GM12878 (cell line): ENCODE data around the gene HM13. TPM values are rescaled to one million over a fixed set of nuclear protein-coding genes. Genes with fewer than 3 reads are reported as not detected.
A peak's percentile ranks its signal among the peaks of the same experiment; 100 is the strongest.

Source experiments
- ATAC-seq: fragments of 200-7000 bp; cut with Tn5 transposase; 3 replicates; pipeline ENCODE4 v1.9.1; 2020; ENCODE audit warnings: mild to moderate bottlenecking, moderate library complexity
- BruUV-seq: library from RNA; stranded (reverse); fragments of 400-500 nt; replicated peaks from 2 replicates; lab custom pipeline; 2021; lab: Mats Ljungman, UMichigan
- CTCF ChIA-PET: fragments of 300-600 bp; sonication (Branson Sonifier 250); formaldehyde crosslinking; extraction: SDS; loops from one replicate; lab custom pipeline; 2021; ENCODE audit warnings: inconsistent platforms; lab: Yijun Ruan, JAX
- POLR2A ChIA-PET: fragments of 350-600 bp; formaldehyde crosslinking; extraction: SDS; loops from one replicate; lab custom pipeline; 2021; ENCODE audit warnings: inconsistent platforms; lab: Charles Lee
- RAD21 ChIA-PET: fragments of 300-600 bp; sonication (Branson Sonifier 250); formaldehyde crosslinking; loops from one replicate; lab custom pipeline; 2023; ENCODE audit warnings: antibody characterized with exemption; ENCODE audit not compliant: unreplicated experiment; lab: Charles Lee
- SMC1A ChIA-PET: fragments of 300-600 bp; sonication (Branson Sonifier 250); formaldehyde crosslinking; loops from one replicate; lab custom pipeline; 2023; ENCODE audit not compliant: unreplicated experiment, uncharacterized antibody; lab: Charles Lee
- DNase-seq: peaks from one replicate; pipeline ENCODE4 v3.0.0-alpha.2; 2011; ENCODE audit warnings: low read depth, low spot score
- FAIRE-seq: peaks from 3 replicates; lab custom pipeline; 2011; peaks lifted over from hg19 to GRCh38; lab: Jason Lieb, UNC
- H2AFZ ChIP-seq: 2 replicates; pipeline ENCODE4 v1.6.0; 2011; ENCODE audit warnings: low read depth, low read length, control low read depth; ENCODE audit not compliant: control insufficient read depth
- H3K27ac ChIP-seq: 2 replicates; pipeline ENCODE4 v1.5.1; 2011; ENCODE audit warnings: control low read depth; ENCODE audit not compliant: control insufficient read depth, insufficient read depth
- H3K27me3 ChIP-seq, 2 experiments: replicated peaks in 1 of 2; 2 replicates each; pipeline versions ENCODE4 v1.6.0 to v1.6.1; 2011; ENCODE audit warnings: low read length in 1 of 2; ENCODE audit not compliant: control insufficient read depth in 2 of 2, insufficient read depth in 2 of 2
- H3K36me3 ChIP-seq, 2 experiments: 2 replicates each; pipeline ENCODE4 v1.5.1; 2011; ENCODE audit warnings: low read length in 1 of 2; ENCODE audit not compliant: control insufficient read depth in 2 of 2, insufficient read depth in 2 of 2
- H3K4me1 ChIP-seq: 2 replicates; pipeline ENCODE4 v1.6.1; 2011; ENCODE audit warnings: mild to moderate bottlenecking, low read length, moderate library complexity, mixed read lengths; ENCODE audit not compliant: control insufficient read depth, insufficient read depth
- H3K4me2 ChIP-seq: 2 replicates; pipeline ENCODE4 v1.6.0; 2011; ENCODE audit warnings: control low read depth; ENCODE audit not compliant: control insufficient read depth, insufficient read depth
- H3K4me3 ChIP-seq: fragments of 200-600 bp; sonication (generic); 2 replicates; pipeline ENCODE4 v1.5.1; 2016
- H3K79me2 ChIP-seq: 2 replicates; pipeline ENCODE4 v1.6.0; 2011; ENCODE audit warnings: low read length; ENCODE audit not compliant: control insufficient read depth, insufficient read depth
- H3K9ac ChIP-seq: 2 replicates; pipeline ENCODE4 v1.8.0; 2011; ENCODE audit warnings: low read length, control low read depth, mixed read lengths; ENCODE audit not compliant: control insufficient read depth, insufficient read depth
- H3K9me3 ChIP-seq: replicated peaks from 3 replicates; pipeline ENCODE4 v1.5.1; 2011; ENCODE audit warnings: mild to moderate bottlenecking, low read length; ENCODE audit not compliant: control insufficient read depth, insufficient read depth
- H4K20me1 ChIP-seq: 2 replicates; pipeline ENCODE4 v1.6.0; 2011; ENCODE audit not compliant: control insufficient read depth, insufficient read depth
- DPF2 ChIP-seq: fragments of 450-650 bp; IDR thresholded peaks from 2 replicates; pipeline ENCODE4 v1.6.1; 2017; ENCODE audit warnings: mild to moderate bottlenecking
- EED ChIP-seq: sonication (generic); IDR thresholded peaks from 2 replicates; pipeline ENCODE4 v1.6.1; 2016; ENCODE audit warnings: antibody characterized with exemption, low read depth
- FOS ChIP-seq: IDR thresholded peaks from 3 replicates; pipeline ENCODE4 v1.6.1; 2011; ENCODE audit warnings: borderline replicate concordance; ENCODE audit not compliant: insufficient read length; ENCODE audit errors: extremely low read depth
- NBN ChIP-seq: fragments of 450-650 bp; IDR thresholded peaks from 2 replicates; pipeline ENCODE4 v1.6.1; 2016
- RB1 ChIP-seq: fragments of 450-650 bp; formaldehyde crosslinking; IDR thresholded peaks from 2 replicates; pipeline ENCODE4 v1.6.1; 2017; ENCODE audit warnings: mild to moderate bottlenecking, borderline replicate concordance
- RFX5 ChIP-seq: IDR thresholded peaks from 2 replicates; pipeline ENCODE4 v1.6.1; 2011; ENCODE audit warnings: low read depth, low read length, improper control_type of control experiment
- SIN3A ChIP-seq: IDR thresholded peaks from 2 replicates; pipeline ENCODE4 v1.6.1; 2012; ENCODE audit warnings: low read depth, low read length, improper control_type of control experiment
- TCF3 ChIP-seq: IDR thresholded peaks from 2 replicates; pipeline ENCODE4 v1.6.1; 2012; ENCODE audit warnings: low read depth, mild to moderate bottlenecking, low read length, borderline replicate concordance; ENCODE audit not compliant: insufficient read depth
- WGBS: methylation state at CpG from one replicate; pipeline ENCODE4 v1.1.6; 2016; ENCODE audit warnings: low lambda C conversion rate; ENCODE audit not compliant: insufficient replicate concordance, insufficient coverage; ENCODE audit errors: missing lambda C conversion rate; 5-methylcytosine and 5-hydroxymethylcytosine counted together
- in situ Hi-C: fragments of 300-500 bp; cut with MboI; formaldehyde crosslinking; loops from 9 replicates; pipeline ENCODE4 v1.14.3; 2018; ENCODE audit warnings: mixed read lengths
- intact Hi-C: fragments of 100-400 bp; cut with micrococcal nuclease; formaldehyde crosslinking; loops from one replicate; pipeline ENCODE4 v1.14.2; 2022; ENCODE audit not compliant: unreplicated experiment
- polyA plus RNA-seq, 11 experiments: library from polyadenylated mRNA; depleted of rRNA in 4 of 11; unstranded in 6 of 11; stranded (reverse) in 5 of 11; fragments of >200 nt; fragmentation: Nextera tagmentation in 4 of 11; fragmentation: Illumina TruSeq in 1 of 11; extraction: Ambion mirVana in 4 of 11; extraction: Trizol in 1 of 11; gene quantifications; 1 replicate in 1 of 11; 2 replicates in 10 of 11; pipeline versions ENCODE4 v1.2.1 to v1.2.3, GENCODE V29; 2011 to 2016; ENCODE audit warnings: inconsistent platforms in 2 of 11, missing spikeins in 2 of 11, low read depth in 1 of 11
- total RNA-seq, 4 experiments: library from RNA; depleted of rRNA in 3 of 4; stranded (reverse); fragments of >200 nt in 3 of 4; fragmentation: Illumina TruSeq in 1 of 4; extraction: Trizol in 1 of 4; gene quantifications; 2 replicates each; pipeline versions ENCODE4 v1.2.1 to v1.2.3, GENCODE V29; 2013 to 2021
- TF ChIP-seq, protein P1 (sequence below): fragments of 450-650 bp; IDR thresholded peaks from 2 replicates; pipeline ENCODE4 v1.6.1; 2017; ENCODE audit warnings: mild to moderate bottlenecking, low read depth, inconsistent platforms; ENCODE audit not compliant: poor library complexity, severe bottlenecking
- TF ChIP-seq, protein P2 (sequence below): fragments of 450-650 bp; IDR thresholded peaks from 2 replicates; pipeline ENCODE4 v1.6.1; 2018; ENCODE audit warnings: borderline replicate concordance, mild to moderate bottlenecking; ENCODE audit not compliant: partially characterized antibody
- TF ChIP-seq, protein P3 (sequence below): fragments of 450-650 bp; conservative IDR thresholded peaks from 2 replicates; pipeline ENCODE4 v1.6.1; 2017; ENCODE audit warnings: mild to moderate bottlenecking, moderate library complexity
- TF ChIP-seq, protein P4 (sequence below): fragments of 450-650 bp; IDR thresholded peaks from 2 replicates; pipeline ENCODE4 v1.6.1; 2017; ENCODE audit warnings: antibody characterized with exemption, mild to moderate bottlenecking, moderate library complexity

HM13 gene
- total and polyA plus RNA-seq, 10 of the 15 experiments (the other 5 are each of a cell fraction or from before 2014, with no cell fraction given), result 4.8 to 185 (median 81.7) TPM

DNA sequence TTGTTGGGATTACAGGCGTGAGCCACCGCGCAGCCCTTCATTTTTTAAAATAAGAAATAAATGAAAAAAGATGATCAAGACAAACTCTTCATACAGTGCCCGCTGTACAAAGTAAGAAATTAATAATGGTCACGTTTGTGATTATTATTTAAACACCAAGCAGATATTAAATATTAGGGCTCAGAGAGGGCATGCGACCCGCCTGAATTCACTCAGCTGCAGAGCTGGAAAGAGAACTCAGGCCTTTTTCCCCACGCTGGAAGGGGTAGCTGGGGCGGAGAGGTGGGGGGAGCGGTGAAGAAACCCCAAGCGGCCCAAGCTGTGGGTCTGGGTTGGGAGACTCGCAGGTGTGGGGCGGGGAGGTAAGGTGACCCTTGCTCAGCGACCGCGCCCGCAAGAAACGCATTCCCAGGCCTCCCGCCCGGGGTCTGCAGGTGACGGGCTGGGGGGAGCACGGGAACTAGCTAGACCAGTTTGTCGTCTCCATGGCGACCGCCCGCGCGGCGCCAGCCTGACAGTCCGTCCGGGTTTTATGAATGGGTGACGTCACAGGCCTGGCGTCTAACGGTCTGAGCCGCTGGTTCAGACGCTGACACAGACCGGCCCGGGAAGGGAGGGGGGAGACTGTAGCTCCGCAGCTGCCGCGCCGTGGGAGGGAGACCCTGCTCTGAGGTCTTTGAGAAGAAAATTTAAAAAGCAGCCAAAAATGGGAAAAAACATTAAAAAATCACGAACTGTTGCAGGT, 89.8 kb downstream of the HM13 start:
- H3K4me3 ChIP-seq, result peak overlapping the region; percentile 64
- WGBS, result 13% methylated on average over 43 of the region's 43 CpGs
- no peak overlapping the region for H3K9ac ChIP-seq
- no peaks in the 10 kb centered on the region; the same call in 2 of the 3 replicates for H3K9me3 ChIP-seq
- H3K79me2 ChIP-seq, result no peaks in the 10 kb centered on the region
- no peak overlapping the region for H3K27ac ChIP-seq
- H3K27me3 ChIP-seq, result peaks cover 10 to 16% of the 10 kb centered on the region in 2 experiments
- POLR2A ChIA-PET, result interaction anchor here (0.9 to 2.0 kb wide), 5 partner anchors 8 to 136 kb away, joined by 3 to 16 read pairs (median 4); no protein-coding TSS in a partner anchor
- peaks cover 21% of the 10 kb centered on the region for H3K4me1 ChIP-seq
- intact Hi-C loops, result no loop called here
- H3K36me3 ChIP-seq, result no peaks in the 10 kb centered on the region
- RAD21 ChIA-PET, result interaction anchor here (0.6 to 1.9 kb wide), 6 partner anchors 9 to 120 kb away, joined by 3 to 15 read pairs (median 6); no protein-coding TSS in a partner anchor
- ATAC-seq (peak; percentile 81), DNase-seq (peak; percentile 28), FAIRE-seq (peak; percentile 73)
- no peaks in the 10 kb centered on the region for H4K20me1 ChIP-seq
- BruUV-seq, result no TSS peak
- CTCF ChIA-PET, result interaction anchor here (0.7 to 18.6 kb wide), 7 partner anchors 8 to 1132 kb away, joined by 3 to 958 read pairs (median 5); no protein-coding TSS in a partner anchor
- in situ Hi-C loops, result no loop called here
- peak overlapping the region; percentile 85 for H3K4me2 ChIP-seq
- SMC1A ChIA-PET, result interaction anchor here (0.7 to 2.2 kb wide), 11 partner anchors 9 to 120 kb away, joined by 3 to 12 read pairs (median 4); no protein-coding TSS in a partner anchor
- H2AFZ ChIP-seq, result no peak overlapping the region
- no peak for TF ChIP-seq FOS
- TF ChIP-seq, protein P1, sequence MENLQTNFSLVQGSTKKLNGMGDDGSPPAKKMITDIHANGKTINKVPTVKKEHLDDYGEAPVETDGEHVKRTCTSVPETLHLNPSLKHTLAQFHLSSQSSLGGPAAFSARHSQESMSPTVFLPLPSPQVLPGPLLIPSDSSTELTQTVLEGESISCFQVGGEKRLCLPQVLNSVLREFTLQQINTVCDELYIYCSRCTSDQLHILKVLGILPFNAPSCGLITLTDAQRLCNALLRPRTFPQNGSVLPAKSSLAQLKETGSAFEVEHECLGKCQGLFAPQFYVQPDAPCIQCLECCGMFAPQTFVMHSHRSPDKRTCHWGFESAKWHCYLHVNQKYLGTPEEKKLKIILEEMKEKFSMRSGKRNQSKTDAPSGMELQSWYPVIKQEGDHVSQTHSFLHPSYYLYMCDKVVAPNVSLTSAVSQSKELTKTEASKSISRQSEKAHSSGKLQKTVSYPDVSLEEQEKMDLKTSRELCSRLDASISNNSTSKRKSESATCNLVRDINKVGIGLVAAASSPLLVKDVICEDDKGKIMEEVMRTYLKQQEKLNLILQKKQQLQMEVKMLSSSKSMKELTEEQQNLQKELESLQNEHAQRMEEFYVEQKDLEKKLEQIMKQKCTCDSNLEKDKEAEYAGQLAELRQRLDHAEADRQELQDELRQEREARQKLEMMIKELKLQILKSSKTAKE, result no peak
- TF ChIP-seq TCF3, result no peak
- TF ChIP-seq RFX5, result no peak
- peak; percentile 62; the same call in 1 of the 2 replicates for TF ChIP-seq DPF2
- TF ChIP-seq, protein P2, sequence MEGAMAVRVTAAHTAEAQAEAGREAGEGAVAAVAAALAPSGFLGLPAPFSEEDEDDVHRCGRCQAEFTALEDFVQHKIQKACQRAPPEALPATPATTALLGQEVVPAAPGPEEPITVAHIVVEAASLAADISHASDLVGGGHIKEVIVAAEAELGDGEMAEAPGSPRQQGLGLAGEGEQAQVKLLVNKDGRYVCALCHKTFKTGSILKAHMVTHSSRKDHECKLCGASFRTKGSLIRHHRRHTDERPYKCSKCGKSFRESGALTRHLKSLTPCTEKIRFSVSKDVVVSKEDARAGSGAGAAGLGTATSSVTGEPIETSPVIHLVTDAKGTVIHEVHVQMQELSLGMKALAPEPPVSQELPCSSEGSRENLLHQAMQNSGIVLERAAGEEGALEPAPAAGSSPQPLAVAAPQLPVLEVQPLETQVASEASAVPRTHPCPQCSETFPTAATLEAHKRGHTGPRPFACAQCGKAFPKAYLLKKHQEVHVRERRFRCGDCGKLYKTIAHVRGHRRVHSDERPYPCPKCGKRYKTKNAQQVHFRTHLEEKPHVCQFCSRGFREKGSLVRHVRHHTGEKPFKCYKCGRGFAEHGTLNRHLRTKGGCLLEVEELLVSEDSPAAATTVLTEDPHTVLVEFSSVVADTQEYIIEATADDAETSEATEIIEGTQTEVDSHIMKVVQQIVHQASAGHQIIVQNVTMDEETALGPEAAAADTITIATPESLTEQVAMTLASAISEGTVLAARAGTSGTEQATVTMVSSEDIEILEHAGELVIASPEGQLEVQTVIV, result peak; percentile 15
- no peak for TF ChIP-seq EED
- peak; percentile 66; the same call in 1 of the 2 replicates for TF ChIP-seq SIN3A
- peak; percentile 91 for TF ChIP-seq NBN
- TF ChIP-seq, protein P3, sequence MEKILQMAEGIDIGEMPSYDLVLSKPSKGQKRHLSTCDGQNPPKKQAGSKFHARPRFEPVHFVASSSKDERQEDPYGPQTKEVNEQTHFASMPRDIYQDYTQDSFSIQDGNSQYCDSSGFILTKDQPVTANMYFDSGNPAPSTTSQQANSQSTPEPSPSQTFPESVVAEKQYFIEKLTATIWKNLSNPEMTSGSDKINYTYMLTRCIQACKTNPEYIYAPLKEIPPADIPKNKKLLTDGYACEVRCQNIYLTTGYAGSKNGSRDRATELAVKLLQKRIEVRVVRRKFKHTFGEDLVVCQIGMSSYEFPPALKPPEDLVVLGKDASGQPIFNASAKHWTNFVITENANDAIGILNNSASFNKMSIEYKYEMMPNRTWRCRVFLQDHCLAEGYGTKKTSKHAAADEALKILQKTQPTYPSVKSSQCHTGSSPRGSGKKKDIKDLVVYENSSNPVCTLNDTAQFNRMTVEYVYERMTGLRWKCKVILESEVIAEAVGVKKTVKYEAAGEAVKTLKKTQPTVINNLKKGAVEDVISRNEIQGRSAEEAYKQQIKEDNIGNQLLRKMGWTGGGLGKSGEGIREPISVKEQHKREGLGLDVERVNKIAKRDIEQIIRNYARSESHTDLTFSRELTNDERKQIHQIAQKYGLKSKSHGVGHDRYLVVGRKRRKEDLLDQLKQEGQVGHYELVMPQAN, result peak; percentile 30; the same call in 1 of the 2 replicates
- TF ChIP-seq, protein P4, sequence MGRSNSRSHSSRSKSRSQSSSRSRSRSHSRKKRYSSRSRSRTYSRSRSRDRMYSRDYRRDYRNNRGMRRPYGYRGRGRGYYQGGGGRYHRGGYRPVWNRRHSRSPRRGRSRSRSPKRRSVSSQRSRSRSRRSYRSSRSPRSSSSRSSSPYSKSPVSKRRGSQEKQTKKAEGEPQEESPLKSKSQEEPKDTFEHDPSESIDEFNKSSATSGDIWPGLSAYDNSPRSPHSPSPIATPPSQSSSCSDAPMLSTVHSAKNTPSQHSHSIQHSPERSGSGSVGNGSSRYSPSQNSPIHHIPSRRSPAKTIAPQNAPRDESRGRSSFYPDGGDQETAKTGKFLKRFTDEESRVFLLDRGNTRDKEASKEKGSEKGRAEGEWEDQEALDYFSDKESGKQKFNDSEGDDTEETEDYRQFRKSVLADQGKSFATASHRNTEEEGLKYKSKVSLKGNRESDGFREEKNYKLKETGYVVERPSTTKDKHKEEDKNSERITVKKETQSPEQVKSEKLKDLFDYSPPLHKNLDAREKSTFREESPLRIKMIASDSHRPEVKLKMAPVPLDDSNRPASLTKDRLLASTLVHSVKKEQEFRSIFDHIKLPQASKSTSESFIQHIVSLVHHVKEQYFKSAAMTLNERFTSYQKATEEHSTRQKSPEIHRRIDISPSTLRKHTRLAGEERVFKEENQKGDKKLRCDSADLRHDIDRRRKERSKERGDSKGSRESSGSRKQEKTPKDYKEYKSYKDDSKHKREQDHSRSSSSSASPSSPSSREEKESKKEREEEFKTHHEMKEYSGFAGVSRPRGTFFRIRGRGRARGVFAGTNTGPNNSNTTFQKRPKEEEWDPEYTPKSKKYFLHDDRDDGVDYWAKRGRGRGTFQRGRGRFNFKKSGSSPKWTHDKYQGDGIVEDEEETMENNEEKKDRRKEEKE, result no peak
- no peak for TF ChIP-seq RB1
